T follicular helper cell (primary cell): ENCODE measurements around the gene HOXC4.

Experiments used
- DNase-seq: peaks from one replicate; pipeline ENCODE4 v3.0.0-alpha.2; 2020; ENCODE audit warnings: low read depth
- total RNA-seq, 2 experiments: gene quantifications; one replicate each; lab custom pipeline; 2026; lab: John Stamatoyannopoulos, UW

Gene HOXC4
- total RNA-seq, result 0.04 to 0.06 reads per million in 2 experiments

DNA sequence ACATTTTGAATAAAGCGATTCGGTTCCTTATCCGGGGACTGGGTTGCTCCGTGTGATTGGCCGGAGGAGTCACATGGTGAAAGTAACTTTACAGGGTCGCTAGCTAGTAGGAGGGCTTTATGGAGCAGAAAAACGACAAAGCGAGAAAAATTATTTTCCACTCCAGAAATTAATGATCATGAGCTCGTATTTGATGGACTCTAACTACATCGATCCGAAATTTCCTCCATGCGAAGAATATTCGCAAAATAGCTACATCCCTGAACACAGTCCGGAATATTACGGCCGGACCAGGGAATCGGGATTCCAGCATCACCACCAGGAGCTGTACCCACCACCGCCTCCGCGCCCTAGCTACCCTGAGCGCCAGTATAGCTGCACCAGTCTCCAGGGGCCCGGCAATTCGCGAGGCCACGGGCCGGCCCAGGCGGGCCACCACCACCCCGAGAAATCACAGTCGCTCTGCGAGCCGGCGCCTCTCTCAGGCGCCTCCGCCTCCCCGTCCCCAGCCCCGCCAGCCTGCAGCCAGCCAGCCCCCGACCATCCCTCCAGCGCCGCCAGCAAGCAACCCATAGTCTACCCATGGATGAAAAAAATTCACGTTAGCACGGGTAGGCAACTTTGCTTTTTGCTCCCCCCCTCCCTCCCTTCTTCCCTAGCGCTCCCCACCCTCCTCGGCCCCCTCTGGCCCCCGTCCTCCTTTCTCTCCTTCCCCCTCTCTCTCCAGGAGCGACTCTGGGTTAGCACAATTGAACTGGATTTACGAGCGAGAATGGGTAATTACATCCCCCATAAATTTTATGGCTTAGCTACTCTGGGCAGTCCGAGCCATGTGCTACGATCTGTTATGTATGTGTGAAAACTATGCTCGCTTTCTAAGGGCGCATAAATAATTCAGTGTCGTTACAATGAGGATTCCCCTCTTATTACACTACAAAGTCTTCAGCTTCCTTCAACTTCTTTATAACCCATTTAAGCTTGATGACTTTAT lies at the start of gene HOXC4:
Gene HOXC4 (plus strand): TSS at position 85 of the 991 bp plus-strand sequence. CDS start 88 bp downstream, at position 173.
- no peak for DNase-seq

GRCh38 chr12:54004063-54004840 lies 49.4 kb upstream of the HOXC4 start:
- DNase-seq, result no peak

DNA sequence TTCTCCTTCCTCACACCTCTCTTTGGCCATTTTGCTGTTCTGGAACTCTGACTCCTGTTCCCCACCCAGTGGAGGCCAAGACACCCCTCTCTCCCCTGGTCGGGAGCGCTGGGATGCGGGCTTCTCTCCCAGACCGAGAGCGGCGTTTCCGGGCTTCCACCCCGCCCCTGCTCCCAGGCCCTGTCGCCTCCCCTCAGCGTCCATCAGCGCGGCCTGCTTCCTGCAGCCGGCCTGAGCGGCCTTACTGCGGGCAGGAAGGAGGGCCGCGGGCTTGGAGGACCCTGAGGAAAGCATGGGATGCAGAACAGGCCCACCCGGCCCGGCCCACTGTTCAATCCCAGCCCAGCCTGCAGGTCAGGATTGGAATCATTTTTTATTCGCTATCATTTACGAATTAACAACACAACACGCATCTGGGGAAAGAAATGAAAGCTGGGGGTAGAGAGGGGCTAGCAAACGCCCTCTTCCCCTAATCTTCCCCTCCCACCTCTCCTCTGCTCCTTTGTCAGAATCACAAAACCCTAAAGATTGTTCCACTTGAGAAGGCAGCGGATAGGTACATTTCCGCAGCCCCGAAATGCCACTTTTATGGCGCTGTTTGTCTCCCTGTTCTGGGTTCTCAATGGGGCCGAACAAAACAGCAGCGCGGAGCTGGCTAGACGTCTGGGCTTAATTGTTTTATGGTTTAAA lies 48.6 kb upstream of the HOXC4 start:
- no peak for DNase-seq

DNA sequence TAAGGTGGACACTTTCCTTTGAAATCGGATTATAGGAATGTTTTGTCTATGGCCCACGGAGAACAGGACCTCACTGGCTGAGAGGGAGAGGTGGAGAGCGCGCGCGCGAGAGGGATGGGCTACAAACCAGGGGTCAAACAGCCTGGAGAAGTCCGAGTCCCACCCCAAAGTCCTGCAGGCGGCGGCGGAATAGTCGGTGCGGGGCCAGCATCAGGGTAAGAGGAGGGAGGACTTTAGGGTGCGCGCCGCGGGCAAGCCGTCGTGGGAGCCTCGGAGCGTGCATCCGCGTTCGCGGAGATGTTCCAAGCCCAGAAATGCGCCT lies 48.1 kb upstream of the HOXC4 start:
- DNase-seq, result no peak

- peak; percentile 74 for DNase-seq
These were observed 47.6 kb upstream of the HOXC4 start for GRCh38 chr12:54005853-54006558.

DNA sequence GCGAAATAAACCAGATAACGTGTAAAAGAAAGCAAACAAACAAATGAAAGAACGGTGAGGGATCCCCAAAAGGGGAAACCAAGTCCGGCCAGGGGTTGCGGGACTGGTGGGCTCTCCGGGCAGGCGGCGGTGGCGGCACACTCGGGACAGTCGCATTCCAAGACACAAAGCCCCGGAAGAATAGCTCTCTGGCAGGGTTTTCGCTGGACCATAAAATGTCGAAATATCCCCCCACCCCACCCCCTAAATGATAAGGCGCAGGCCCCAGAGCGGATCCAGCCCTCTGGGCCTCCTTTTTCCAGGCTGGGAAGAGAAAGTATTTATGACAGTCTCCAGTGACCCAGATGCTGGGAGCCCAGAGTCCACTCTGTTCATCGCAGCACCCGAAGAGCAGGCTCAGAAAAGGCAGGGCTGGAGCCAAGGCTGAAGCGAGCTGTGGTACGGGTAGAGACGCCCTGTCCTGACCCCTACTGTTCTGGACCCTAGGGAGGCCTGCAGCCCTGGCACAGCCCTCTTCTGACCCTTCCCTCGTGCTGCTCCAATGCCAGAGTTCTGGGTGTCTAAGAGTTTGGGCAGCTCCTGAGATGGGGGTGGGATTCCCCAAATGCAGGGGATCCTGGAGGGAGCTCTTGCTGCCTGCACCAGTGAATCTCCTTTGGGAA lies 46.9 kb upstream of the HOXC4 start:
- no peak for DNase-seq

DNA sequence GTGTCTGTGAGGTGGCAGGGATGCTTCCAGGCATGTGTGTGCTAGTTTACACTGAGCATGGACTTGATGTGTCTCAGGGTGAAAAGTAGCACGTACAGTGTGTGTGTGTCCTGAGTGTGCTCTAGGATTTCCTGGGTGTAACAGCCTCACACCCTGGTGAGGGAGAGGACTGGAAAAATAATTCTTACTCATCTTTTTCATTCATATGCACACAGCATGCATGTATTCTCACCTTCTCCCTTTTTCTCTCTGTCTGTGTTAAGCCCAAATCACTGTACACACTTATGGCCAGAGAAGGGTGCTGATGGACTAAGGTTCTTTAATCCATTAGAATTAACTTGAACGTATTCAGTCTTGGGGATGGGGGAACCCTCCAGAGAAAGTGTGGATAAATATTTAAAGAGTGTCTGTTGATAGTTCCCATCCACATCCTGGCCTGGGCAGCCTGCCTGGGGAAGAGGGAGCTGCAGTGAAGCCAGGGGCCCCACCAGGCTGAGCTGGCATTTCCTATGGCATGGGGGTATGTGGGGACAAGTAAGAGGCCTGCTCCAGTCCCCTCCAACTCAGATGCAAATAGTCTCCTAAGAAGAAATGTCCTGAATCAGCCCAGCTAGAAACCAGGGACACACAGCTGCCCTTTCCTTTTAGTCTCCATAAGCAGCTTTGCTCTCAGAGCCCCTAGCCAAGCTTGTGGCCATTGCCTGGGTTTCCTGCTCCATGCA lies 45.9 kb upstream of the HOXC4 start:
- no peak for DNase-seq

GRCh38 chr12:54008260-54008552 lies 45.4 kb upstream of the HOXC4 start:
- no peak for DNase-seq

GRCh38 chr12:54009171-54010052 lies 44.2 kb upstream of the HOXC4 start:
- no peak for DNase-seq

- no peak for DNase-seq
These were observed 43.3 kb upstream of the HOXC4 start for GRCh38 chr12:54010053-54010971.

- no peak for DNase-seq
These were observed 42.5 kb upstream of the HOXC4 start for GRCh38 chr12:54010972-54011664.

GRCh38 chr12:54011665-54012532 lies 41.7 kb upstream of the HOXC4 start:
- DNase-seq, result no peak

GRCh38 chr12:54012631-54013409 lies 40.8 kb upstream of the HOXC4 start:
- no peak for DNase-seq

GRCh38 chr12:54014377-54015017 lies 39.1 kb upstream of the HOXC4 start:
- DNase-seq, result no peak
